Mammary epithelial cell (primary cell): Measurements from ENCODE around the gene KLF13.

Source experiments
- EZH2 ChIP-seq: IDR thresholded peaks from 2 replicates; pipeline ENCODE4 v1.6.1; 2012; ENCODE audit warnings: low read length, inconsistent platforms, borderline replicate concordance
- TF ChIP-seq, protein P1 (sequence below), 2 donors: IDR thresholded peaks in 1 of 2; conservative IDR thresholded peaks in 1 of 2; 2 replicates each; pipeline ENCODE4 v1.5.1; 2011 to 2012; ENCODE audit warnings: inconsistent platforms in 2 of 2, low read length in 2 of 2, mild to moderate bottlenecking in 2 of 2, control low read depth in 1 of 2, low read depth in 1 of 2; ENCODE audit not compliant: insufficient read depth in 1 of 2; ENCODE audit errors: extremely low read depth in 1 of 2

DNA sequence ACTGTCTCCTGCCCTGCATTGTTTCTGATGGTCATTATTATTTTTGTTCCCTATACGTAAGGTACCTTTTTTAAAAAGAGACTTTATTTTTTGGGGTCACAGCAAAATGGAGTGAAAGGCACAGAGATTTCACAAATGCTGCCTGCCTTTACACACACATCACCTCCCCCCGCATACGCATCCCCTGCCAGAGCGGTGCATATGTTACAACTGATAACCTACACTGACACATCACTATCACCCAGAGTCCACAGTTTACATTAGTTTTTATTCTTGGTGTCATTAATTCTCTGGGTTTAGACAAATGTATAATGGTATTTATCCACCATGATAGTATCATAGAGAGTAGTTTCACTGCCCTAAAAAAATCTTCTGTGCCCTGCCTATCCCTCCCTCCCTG lies 43.6 kb upstream of the KLF13 start:
- TF ChIP-seq, protein P1, sequence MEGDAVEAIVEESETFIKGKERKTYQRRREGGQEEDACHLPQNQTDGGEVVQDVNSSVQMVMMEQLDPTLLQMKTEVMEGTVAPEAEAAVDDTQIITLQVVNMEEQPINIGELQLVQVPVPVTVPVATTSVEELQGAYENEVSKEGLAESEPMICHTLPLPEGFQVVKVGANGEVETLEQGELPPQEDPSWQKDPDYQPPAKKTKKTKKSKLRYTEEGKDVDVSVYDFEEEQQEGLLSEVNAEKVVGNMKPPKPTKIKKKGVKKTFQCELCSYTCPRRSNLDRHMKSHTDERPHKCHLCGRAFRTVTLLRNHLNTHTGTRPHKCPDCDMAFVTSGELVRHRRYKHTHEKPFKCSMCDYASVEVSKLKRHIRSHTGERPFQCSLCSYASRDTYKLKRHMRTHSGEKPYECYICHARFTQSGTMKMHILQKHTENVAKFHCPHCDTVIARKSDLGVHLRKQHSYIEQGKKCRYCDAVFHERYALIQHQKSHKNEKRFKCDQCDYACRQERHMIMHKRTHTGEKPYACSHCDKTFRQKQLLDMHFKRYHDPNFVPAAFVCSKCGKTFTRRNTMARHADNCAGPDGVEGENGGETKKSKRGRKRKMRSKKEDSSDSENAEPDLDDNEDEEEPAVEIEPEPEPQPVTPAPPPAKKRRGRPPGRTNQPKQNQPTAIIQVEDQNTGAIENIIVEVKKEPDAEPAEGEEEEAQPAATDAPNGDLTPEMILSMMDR (conservative IDR thresholded peaks at IDR 0.05 in 1 of 2, IDR thresholded peaks at IDR 0.05 in 1 of 2; ENCODE audit: extremely low read depth in 1 of 2, insufficient read depth in 1 of 2, low read depth in 1 of 2, low read length in 2 of 2): no peak
- no peak for TF ChIP-seq EZH2
